A549 (cell line): Measurements from ENCODE around the gene KCNQ1OT1. TPM values are rescaled to one million over a fixed set of nuclear protein-coding genes. Genes with fewer than 3 reads are reported as not detected.

Experiments used
- ATAC-seq, 2 experiments: fragments of 200-7000 bp in 1 of 2; fragments of >200 bp in 1 of 2; cut with Nextera tagmentation in 1 of 2; cut with Tn5 transposase in 1 of 2; 3 replicates each; pipeline versions ENCODE4 v1.8.0 to v1.9.1; 2018 to 2020; ENCODE audit warnings: mild to moderate bottlenecking in 1 of 2, moderate library complexity in 1 of 2
- CTCF ChIA-PET: fragments of 300-600 bp; sonication (Branson Sonifier 250); formaldehyde crosslinking; extraction: SDS; loops from one replicate; lab custom pipeline; 2021; ENCODE audit warnings: antibody characterized with exemption, inconsistent platforms; lab: Yijun Ruan, JAX
- POLR2A ChIA-PET: fragments of 350-600 bp; formaldehyde crosslinking; extraction: SDS; loops from one replicate; lab custom pipeline; 2021; ENCODE audit warnings: antibody characterized with exemption, inconsistent platforms; lab: Yijun Ruan, JAX
- DNase-seq, 2 experiments: peaks; one replicate each; pipeline versions ENCODE4 v3.0.0 to v3.0.0-alpha.2; 2011 to 2016; ENCODE audit warnings: low read depth in 1 of 2, low spot score in 1 of 2
- FAIRE-seq: peaks from 2 replicates; lab custom pipeline; 2011; peaks lifted over from hg19 to GRCh38; lab: Jason Lieb, UNC
- H3K27ac ChIP-seq, 2 experiments: fragments of >200 bp; sonication (Bioruptor Twin); formaldehyde crosslinking; 3 replicates each; pipeline ENCODE4 v1.5.1; 2016 to 2017
- H3K4me1 ChIP-seq: fragments of >200 bp; sonication (Bioruptor Twin); formaldehyde crosslinking; 3 replicates; pipeline ENCODE4 v1.6.1; 2016
- H3K4me2 ChIP-seq: fragments of >200 bp; sonication (Bioruptor Twin); formaldehyde crosslinking; 3 replicates; pipeline ENCODE4 v1.6.1; 2016
- H3K4me3 ChIP-seq: fragments of >200 bp; sonication (Bioruptor Twin); formaldehyde crosslinking; 3 replicates; pipeline ENCODE4 v1.5.1; 2016
- H3K9me3 ChIP-seq: fragments of >200 bp; sonication (Bioruptor Twin); formaldehyde crosslinking; 3 replicates; pipeline ENCODE4 v1.6.1; 2016
- BCL3 ChIP-seq: fragments of >200 bp; sonication (Bioruptor Twin); formaldehyde crosslinking; IDR thresholded peaks from 3 replicates; pipeline ENCODE4 v1.6.1; 2016
- CBX8 ChIP-seq: fragments of 200-600 bp; sonication (generic); IDR thresholded peaks from 2 replicates; pipeline ENCODE4 v1.6.1; 2016
- CEBPB ChIP-seq, 2 experiments: fragments of >200 bp in 1 of 2; sonication (Bioruptor Twin) in 1 of 2; formaldehyde crosslinking in 1 of 2; IDR thresholded peaks; 2 replicates each; pipeline ENCODE4 v1.6.1; 2012 to 2016
- CHD4 ChIP-seq: fragments of 200-600 bp; sonication (generic); IDR thresholded peaks from 2 replicates; pipeline ENCODE4 v1.6.1; 2016; ENCODE audit warnings: antibody characterized with exemption, mild to moderate bottlenecking, borderline replicate concordance
- E2F6 ChIP-seq: IDR thresholded peaks from 2 replicates; pipeline ENCODE4 v1.6.1; 2012; ENCODE audit warnings: low read depth, borderline replicate concordance
- EHF ChIP-seq: fragments of 250-450 bp; sonication (Bioruptor Pico); IDR thresholded peaks from 2 replicates; pipeline ENCODE4 v1.5.0; 2020; ENCODE audit warnings: mild to moderate bottlenecking
- EHMT2 ChIP-seq: fragments of 200-600 bp; sonication (generic); IDR thresholded peaks from 2 replicates; pipeline ENCODE4 v1.6.1; 2016; ENCODE audit warnings: antibody characterized with exemption, low read depth, mild to moderate bottlenecking, moderate library complexity
- ELK1 ChIP-seq: fragments of 150-350 bp; IDR thresholded peaks from 2 replicates; pipeline ENCODE4 v1.6.1; 2014; ENCODE audit warnings: low read depth, mild to moderate bottlenecking, low read length
- FOXS1 ChIP-seq: fragments of 250-450 bp; sonication (Bioruptor Pico); IDR thresholded peaks from 2 replicates; pipeline ENCODE4 v1.5.0; 2020; ENCODE audit warnings: mild to moderate bottlenecking, moderate library complexity
- HDAC2 ChIP-seq: fragments of 200-600 bp; sonication (generic); IDR thresholded peaks from 2 replicates; pipeline ENCODE4 v1.6.1; 2016
- HES2 ChIP-seq: fragments of >200 bp; sonication (Bioruptor Twin); formaldehyde crosslinking; IDR thresholded peaks from 2 replicates; pipeline ENCODE4 v1.6.1; 2016
- HOXA7 ChIP-seq: fragments of 250-450 bp; sonication (Bioruptor Pico); IDR thresholded peaks from 2 replicates; pipeline ENCODE4 v1.5.0; 2020; ENCODE audit warnings: mild to moderate bottlenecking, moderate library complexity
- HOXB5 ChIP-seq: fragments of 250-450 bp; sonication (Bioruptor Pico); IDR thresholded peaks from 2 replicates; pipeline ENCODE4 v1.5.0; 2020; ENCODE audit warnings: mild to moderate bottlenecking, moderate library complexity
- MAX ChIP-seq: IDR thresholded peaks from 2 replicates; pipeline ENCODE4 v1.6.1; 2012
- NPAS2 ChIP-seq: fragments of 250-450 bp; sonication (Bioruptor Pico); IDR thresholded peaks from 2 replicates; pipeline ENCODE4 v1.8.0; 2022; ENCODE audit warnings: mild to moderate bottlenecking, moderate library complexity, borderline replicate concordance
- POLR2A ChIP-seq: IDR thresholded peaks from 2 replicates; pipeline ENCODE4 v1.6.1; 2012; ENCODE audit warnings: mild to moderate bottlenecking, low read length
- RAD21 ChIP-seq, 2 experiments: fragments of >200 bp in 1 of 2; sonication (Bioruptor Twin) in 1 of 2; formaldehyde crosslinking in 1 of 2; IDR thresholded peaks in 1 of 2; conservative IDR thresholded peaks in 1 of 2; 2 replicates in 1 of 2; 3 replicates in 1 of 2; pipeline ENCODE4 v1.6.1; 2012 to 2018; ENCODE audit warnings: inconsistent platforms in 1 of 2
- REST ChIP-seq: fragments of 200-600 bp; sonication (generic); IDR thresholded peaks from 2 replicates; pipeline ENCODE4 v1.6.1; 2016; ENCODE audit warnings: antibody characterized with exemption, mild to moderate bottlenecking, moderate library complexity
- RFX5 ChIP-seq: fragments of 450-650 bp; IDR thresholded peaks from 2 replicates; pipeline ENCODE4 v1.7.1; 2014; ENCODE audit warnings: antibody characterized with exemption, mild to moderate bottlenecking, moderate library complexity
- RNF2 ChIP-seq: fragments of 200-600 bp; sonication (generic); IDR thresholded peaks from 2 replicates; pipeline ENCODE4 v1.6.1; 2016; ENCODE audit warnings: low read depth, mild to moderate bottlenecking, antibody characterized with exemption, moderate library complexity, borderline replicate concordance
- SMC3 ChIP-seq: fragments of >200 bp; sonication (Bioruptor Twin); formaldehyde crosslinking; IDR thresholded peaks from 3 replicates; pipeline ENCODE4 v1.6.1; 2018; ENCODE audit warnings: inconsistent platforms
- TFCP2L1 ChIP-seq: fragments of 250-450 bp; sonication (Bioruptor Pico); IDR thresholded peaks from 2 replicates; pipeline ENCODE4 v1.5.0; 2021; ENCODE audit warnings: mild to moderate bottlenecking
- ZFP36 ChIP-seq: fragments of 450-650 bp; IDR thresholded peaks from 2 replicates; pipeline ENCODE4 v1.6.1; 2014; ENCODE audit warnings: borderline replicate concordance; ENCODE audit not compliant: partially characterized antibody
- ZNF302 ChIP-seq: fragments of 250-450 bp; sonication (Bioruptor Pico); IDR thresholded peaks from 2 replicates; pipeline ENCODE4 v1.9.0; 2021; ENCODE audit warnings: inconsistent platforms, mild to moderate bottlenecking, moderate library complexity
- WGBS: methylation state at CpG from one replicate; pipeline ENCODE4 v1.1.6; 2017; ENCODE audit errors: missing lambda C conversion rate; 5-methylcytosine and 5-hydroxymethylcytosine counted together
- polyA plus RNA-seq, 4 experiments: library from polyadenylated mRNA; depleted of rRNA in 3 of 4; stranded (reverse); fragments of >200 nt; fragmentation: RNase III in 1 of 4; extraction: RNeasy Plus Mini Kit Qiagen cat#74134 plus additional on column Dnase treatment in 1 of 4; gene quantifications; 2 replicates in 3 of 4; 3 replicates in 1 of 4; pipeline ENCODE4 v1.2.3, GENCODE V29; 2011 to 2017

The KCNQ1OT1 gene
- polyA plus RNA-seq, 2 of the 4 experiments (the other 2 are of a cell fraction): 0.03 to 0.13 TPM

- 78% methylated on average over 6 of the region's 6 CpGs for WGBS
- DNase-seq: no peak
- Histone ChIP-seq H3K9me3 (peaks cover 27% of the 10 kb centered on the region), H3K27ac (no peak overlapping the region), H3K4me3 (no peak overlapping the region)
- POLR2A ChIA-PET: no interaction called here
- TF ChIP-seq ELK1 (no peak), E2F6 (no peak), RNF2 (no peak), ZFP36 (no peak), HES2 (no peak), HDAC2 (no peak), CHD4 (no peak), CEBPB (IDR thresholded peaks at IDR 0.05) (no peak), FOXS1 (CRISPR knock-in tag) (no peak), EHF (CRISPR knock-in tag) (no peak), NPAS2 (no peak), HOXB5 (CRISPR knock-in tag) (no peak)
- TF ChIP-seq, all 56 proteins: peak for 0
- Histone ChIP-seq H3K4me2 (no peak overlapping the region), H3K4me1 (no peaks in the 10 kb centered on the region)
- ATAC-seq (no peak), FAIRE-seq (no peak)
- CTCF ChIA-PET: no interaction called here
Observed at GRCh38 chr11:2666401-2666741, 33.4 kb downstream of the KCNQ1OT1 start.

GRCh38 chr11:2665526-2666400 is 34.0 kb downstream of the KCNQ1OT1 start:
- no peak for FAIRE-seq
- ChIA-PET POLR2A (no interaction called here), CTCF (no interaction called here)
- no peak for ATAC-seq
- 85% methylated on average over 11 of the region's 11 CpGs for WGBS
- Histone ChIP-seq H3K4me2 (no peak overlapping the region), H3K4me1 (no peaks in the 10 kb centered on the region), H3K9me3 (peaks cover 33% of the 10 kb centered on the region), H3K27ac (no peak overlapping the region), H3K4me3 (no peak overlapping the region)
- TF ChIP-seq E2F6: no peak
- TF ChIP-seq TFCP2L1 (CRISPR knock-in tag): no peak
- TF ChIP-seq HOXA7 (CRISPR knock-in tag): no peak
- no peak for TF ChIP-seq FOXS1 (CRISPR knock-in tag)
- TF ChIP-seq MAX: no peak
- TF ChIP-seq EHMT2: no peak
- TF ChIP-seq RNF2: no peak
- no peak for DNase-seq

- POLR2A ChIA-PET: no interaction called here
- H3K4me3 ChIP-seq: no peak overlapping the region
- FAIRE-seq (no peak), ATAC-seq (no peak), DNase-seq (no peak)
- no peak overlapping the region for H3K4me2 ChIP-seq
- CTCF ChIA-PET: no interaction called here
- no peaks in the 10 kb centered on the region for H3K4me1 ChIP-seq
- no peak overlapping the region for H3K27ac ChIP-seq
- peaks cover 40% of the 10 kb centered on the region for H3K9me3 ChIP-seq
- WGBS: 85% methylated on average over 14 of the region's 14 CpGs
- TF ChIP-seq BCL3 (no peak), EHF (CRISPR knock-in tag) (no peak), NPAS2 (no peak), SMC3 (no peak), RFX5 (no peak), ZNF302 (CRISPR knock-in tag) (no peak), FOXS1 (CRISPR knock-in tag) (no peak), RAD21 (conservative IDR thresholded peaks at IDR 0.05 in 1 of 2, IDR thresholded peaks at IDR 0.05 in 1 of 2) (no peak), POLR2A (no peak), CBX8 (no peak), REST (no peak)
Observed at GRCh38 chr11:2664791-2665525, 34.8 kb downstream of the KCNQ1OT1 start.
